IPS DF 19.7 (cell line): ENCODE measurements around the gene FAXC.

ENCODE experiments used
- DNase-seq: peaks from one replicate; pipeline ENCODE4 v3.0.0-alpha.2; 2013; ENCODE audit warnings: low read depth, low spot score

Gene FAXC

GRCh38 chr6:99349171-99350141 is at the start of gene FAXC:
Gene FAXC (minus strand): TSS chr6:99349674. CDS start chr6:99349372, 302 bp downstream.
- no peak for DNase-seq

- no peak for DNase-seq
Measured at GRCh38 chr6:99397287-99397686, 47.8 kb upstream of the FAXC start.

- peak; percentile 73 for DNase-seq
Measured at GRCh38 chr6:99393698-99394531, 44.4 kb upstream of the FAXC start, which contains the start of gene COQ3. Gene COQ3 (minus strand): TSS chr6:99394195. CDS start chr6:99394179, 16 bp downstream.

GRCh38 chr6:99393366-99393697 is 43.9 kb upstream of the FAXC start:
- no peak for DNase-seq

GRCh38 chr6:99390896-99391295 is 41.4 kb upstream of the FAXC start:
- DNase-seq = no peak

- DNase-seq = no peak
Measured at GRCh38 chr6:99384507-99384906, 35.0 kb upstream of the FAXC start.

- no peak for DNase-seq
Measured at GRCh38 chr6:99378636-99379035, 29.2 kb upstream of the FAXC start.

- DNase-seq = no peak
Measured at GRCh38 chr6:99369533-99369932, 20.1 kb upstream of the FAXC start.

GRCh38 chr6:99366852-99367251 is 17.4 kb upstream of the FAXC start:
- no peak for DNase-seq

GRCh38 chr6:99364026-99364425 is 14.6 kb upstream of the FAXC start:
- DNase-seq = no peak

- no peak for DNase-seq
Measured at GRCh38 chr6:99362678-99363268, 13.3 kb upstream of the FAXC start.

- DNase-seq = no peak
Measured at GRCh38 chr6:99359800-99360199, 10.3 kb upstream of the FAXC start.

- DNase-seq = no peak
Measured at GRCh38 chr6:99356641-99357040, 7.2 kb upstream of the FAXC start.

- no peak for DNase-seq
Measured at GRCh38 chr6:99354983-99355382, 5.5 kb upstream of the FAXC start.

- no peak for DNase-seq
Measured at GRCh38 chr6:99353126-99353525, 3.7 kb upstream of the FAXC start.

GRCh38 chr6:99350573-99350972 is 1.1 kb upstream of the FAXC start:
- DNase-seq = no peak

- DNase-seq = no peak
Measured at GRCh38 chr6:99348288-99349170, 945 bp downstream of the FAXC start.

- no peak for DNase-seq
Measured at GRCh38 chr6:99347804-99348203, 1.7 kb downstream of the FAXC start.

GRCh38 chr6:99346595-99346994 is 2.9 kb downstream of the FAXC start:
- no peak for DNase-seq

GRCh38 chr6:99345164-99345563 is 4.3 kb downstream of the FAXC start:
- DNase-seq = no peak

- no peak for DNase-seq
Measured at GRCh38 chr6:99344289-99344688, 5.2 kb downstream of the FAXC start.
